Loucy (cell line): ENCODE data around the gene OSBPL8.

Source experiments
- H2AFZ ChIP-seq: fragments of 200-600 bp; sonication (generic); 2 replicates; pipeline ENCODE4 v1.6.0; 2016; ENCODE audit warnings: antibody characterized with exemption, mild to moderate bottlenecking, low read length, moderate library complexity
- H3F3A ChIP-seq: fragments of 200-600 bp; 2 replicates; pipeline ENCODE4 v1.6.0; 2016; ENCODE audit warnings: antibody characterized with exemption, low read depth, mild to moderate bottlenecking
- H3K27me3 ChIP-seq: fragments of 200-600 bp; sonication (generic); 2 replicates; pipeline ENCODE4 v1.6.1; 2014; ENCODE audit warnings: low read length, mild to moderate bottlenecking; ENCODE audit not compliant: insufficient read depth, poor library complexity, severe bottlenecking
- H3K36me3 ChIP-seq: fragments of 200-600 bp; sonication (generic); 2 replicates; pipeline ENCODE4 v1.6.1; 2016; ENCODE audit warnings: low read length; ENCODE audit not compliant: insufficient read depth
- H3K4me1 ChIP-seq: fragments of 200-600 bp; sonication (generic); 2 replicates; pipeline ENCODE4 v1.5.1; 2014; ENCODE audit warnings: low read length, mild to moderate bottlenecking; ENCODE audit not compliant: insufficient read depth, poor library complexity, severe bottlenecking
- H3K4me2 ChIP-seq: fragments of 200-600 bp; sonication (generic); 2 replicates; pipeline ENCODE4 v1.6.0; 2014; ENCODE audit warnings: antibody characterized with exemption, low read length, low read depth, mild to moderate bottlenecking; ENCODE audit not compliant: poor library complexity, severe bottlenecking
- H3K4me3 ChIP-seq: fragments of 200-600 bp; sonication (generic); 2 replicates; pipeline ENCODE4 v1.5.1; 2014; ENCODE audit warnings: low read length, mild to moderate bottlenecking, mixed read lengths; ENCODE audit not compliant: poor library complexity, severe bottlenecking
- H3K79me2 ChIP-seq: fragments of 200-600 bp; sonication (generic); 2 replicates; pipeline ENCODE4 v1.6.1; 2014; ENCODE audit warnings: low read length; ENCODE audit not compliant: insufficient read depth
- H3K9ac ChIP-seq: fragments of 200-600 bp; sonication (generic); 2 replicates; pipeline ENCODE4 v1.6.0; 2014; ENCODE audit warnings: mild to moderate bottlenecking, low read depth, low read length, moderate library complexity; ENCODE audit not compliant: poor library complexity, severe bottlenecking
- H3K9me2 ChIP-seq: fragments of 200-600 bp; sonication (generic); replicated peaks from 2 replicates; pipeline ENCODE4 v1.6.1; 2016; ENCODE audit warnings: low read depth, low read length, mixed read lengths
- H3K9me3 ChIP-seq: fragments of 200-600 bp; sonication (generic); 2 replicates; pipeline ENCODE4 v1.6.1; 2014; ENCODE audit warnings: mild to moderate bottlenecking, antibody characterized with exemption, low read length, low read depth; ENCODE audit not compliant: insufficient read depth
- H4K20me1 ChIP-seq: fragments of 200-600 bp; sonication (generic); 2 replicates; pipeline ENCODE4 v1.6.0; 2014; ENCODE audit warnings: antibody characterized with exemption, low read length, mild to moderate bottlenecking; ENCODE audit not compliant: insufficient read depth, poor library complexity, severe bottlenecking
- CTCF ChIP-seq: fragments of 200-600 bp; sonication (generic); conservative IDR thresholded peaks from 2 replicates; pipeline ENCODE4 v1.5.1; 2014; ENCODE audit warnings: mild to moderate bottlenecking, antibody characterized with exemption, low read length
- EZH2phosphoT487 ChIP-seq: fragments of 200-600 bp; IDR thresholded peaks from 2 replicates; pipeline ENCODE4 v1.6.1; 2018; ENCODE audit warnings: antibody characterized with exemption, mild to moderate bottlenecking, moderate library complexity, borderline replicate concordance

OSBPL8 gene

GRCh38 chr12:76449993-76450392, 109.6 kb downstream of the OSBPL8 start:
- Histone ChIP-seq H3K27me3 (no peaks in the 10 kb centered on the region), H3K4me2 (no peak overlapping the region), H3K4me3 (no peak overlapping the region), H2AFZ (no peak overlapping the region), H3F3A (no peaks in the 10 kb centered on the region), H3K36me3 (peaks cover 24% of the 10 kb centered on the region; the same call in 1 of the 2 replicates), H3K9ac (no peak overlapping the region), H3K9me3 (no peaks in the 10 kb centered on the region), H3K9me2 (no peaks in the 10 kb centered on the region), H3K4me1 (no peaks in the 10 kb centered on the region), H4K20me1 (no peaks in the 10 kb centered on the region), H3K79me2 (peaks cover 4% of the 10 kb centered on the region; the same call in 1 of the 2 replicates)
- TF ChIP-seq EZH2phosphoT487, result no peak
- TF ChIP-seq CTCF, result no peak

- Histone ChIP-seq H3F3A (no peaks in the 10 kb centered on the region), H3K4me2 (no peak overlapping the region), H4K20me1 (no peaks in the 10 kb centered on the region), H3K9ac (no peak overlapping the region), H2AFZ (no peak overlapping the region), H3K4me3 (no peak overlapping the region), H3K36me3 (peaks cover 24% of the 10 kb centered on the region; the same call in 1 of the 2 replicates), H3K4me1 (no peaks in the 10 kb centered on the region), H3K27me3 (no peaks in the 10 kb centered on the region), H3K9me3 (no peaks in the 10 kb centered on the region), H3K79me2 (peaks cover 5% of the 10 kb centered on the region), H3K9me2 (no peaks in the 10 kb centered on the region)
- no peak for TF ChIP-seq CTCF
These were observed 110.0 kb downstream of the OSBPL8 start for GRCh38 chr12:76449583-76449982.

- no peaks in the 10 kb centered on the region for H4K20me1 ChIP-seq
- TF ChIP-seq EZH2phosphoT487 (no peak), CTCF (no peak)
- peaks cover 24% of the 10 kb centered on the region; the same call in 1 of the 2 replicates for H3K36me3 ChIP-seq
- no peak overlapping the region for H3K4me2 ChIP-seq
- H3K4me1 ChIP-seq, result no peaks in the 10 kb centered on the region
- H2AFZ ChIP-seq, result no peak overlapping the region
- H3K9me2 ChIP-seq, result no peaks in the 10 kb centered on the region
- H3K4me3 ChIP-seq, result no peak overlapping the region
- H3K27me3 ChIP-seq, result no peaks in the 10 kb centered on the region
- H3K79me2 ChIP-seq, result peaks cover 11% of the 10 kb centered on the region
- H3K9ac ChIP-seq, result no peak overlapping the region
- H3F3A ChIP-seq, result no peaks in the 10 kb centered on the region
- H3K9me3 ChIP-seq, result no peaks in the 10 kb centered on the region
These were observed 110.6 kb downstream of the OSBPL8 start for GRCh38 chr12:76449016-76449415.
